SIG-M5 treated with dmso at 0.1 percent for 504 hours (cell line): Measurements from ENCODE around the gene TCP10L.
"Not testable (repeated sequence)": the region's sequence is repeated elsewhere in the genome, so short reads cannot be mapped to it uniquely, and the experiment has no call there.

Experiments used
- DNase-seq: peaks from one replicate; lab custom pipeline; 2025; ENCODE audit not compliant: unreplicated experiment; lab: John Stamatoyannopoulos, UW

Gene TCP10L

GRCh38 chr21:32585042-32585710 is at the start of gene TCP10L:
TSS of gene TCP10L (minus strand) at chr21:32585523. CDS start at chr21:32584304, 1,219 bp downstream.
- no peak for DNase-seq

DNA sequence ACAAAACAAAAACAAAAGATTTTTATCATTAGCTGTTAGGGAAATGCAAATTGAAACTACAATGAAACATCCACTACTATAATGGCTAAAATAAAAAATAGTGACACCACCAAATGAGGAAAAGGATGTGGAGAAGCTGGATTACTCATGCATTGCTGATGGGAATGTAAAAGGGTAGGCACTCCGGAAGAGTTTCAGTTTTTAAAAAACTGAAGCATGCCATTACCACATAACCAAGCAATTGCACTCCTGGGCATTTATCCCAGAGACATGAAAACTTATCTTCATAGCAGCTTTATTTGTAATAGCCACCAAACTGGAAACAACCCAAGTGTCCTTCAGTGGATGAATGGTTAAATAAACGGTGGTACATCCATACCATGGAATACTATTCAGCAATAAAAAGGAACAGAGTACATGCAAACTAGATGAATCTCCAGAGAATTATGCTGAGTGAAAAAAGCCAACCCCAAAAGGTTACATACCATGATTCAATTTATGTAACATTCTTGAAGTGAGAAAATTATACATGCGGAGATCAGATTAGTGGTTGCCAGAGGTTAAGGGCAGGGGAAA is 41.4 kb upstream of the TCP10L start:
- DNase-seq = no peak

- not testable (repeated sequence) for DNase-seq
These were observed 32.9 kb upstream of the TCP10L start for GRCh38 chr21:32618218-32618617.

DNA sequence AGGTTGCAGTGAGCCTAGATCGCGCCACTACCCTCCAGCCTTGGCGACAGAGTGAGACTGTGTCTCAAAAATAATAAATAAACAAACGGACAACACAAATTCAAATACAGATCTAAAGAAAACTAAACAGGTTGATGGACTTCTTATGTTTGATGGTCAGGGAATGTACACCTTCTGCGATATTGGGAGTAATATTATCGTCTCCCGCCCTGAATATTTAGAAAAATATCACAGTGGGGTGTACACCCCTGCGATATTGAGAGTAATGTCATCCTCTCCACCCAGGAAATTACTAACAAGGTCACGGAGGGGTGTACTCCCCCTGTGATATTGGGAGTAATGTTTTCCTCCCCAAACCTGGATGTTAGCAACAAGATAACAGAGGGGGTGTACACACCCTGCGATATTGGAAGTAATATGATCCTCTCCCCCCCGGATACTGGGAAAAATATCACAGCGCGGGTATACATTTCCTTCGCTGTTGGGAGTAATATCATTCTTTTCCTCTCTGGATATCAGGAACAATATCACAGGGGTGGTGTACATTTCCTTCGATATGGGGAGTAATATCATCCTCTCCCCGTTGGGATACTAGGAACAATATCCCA is 28.2 kb upstream of the TCP10L start:
- no peak for DNase-seq

DNA sequence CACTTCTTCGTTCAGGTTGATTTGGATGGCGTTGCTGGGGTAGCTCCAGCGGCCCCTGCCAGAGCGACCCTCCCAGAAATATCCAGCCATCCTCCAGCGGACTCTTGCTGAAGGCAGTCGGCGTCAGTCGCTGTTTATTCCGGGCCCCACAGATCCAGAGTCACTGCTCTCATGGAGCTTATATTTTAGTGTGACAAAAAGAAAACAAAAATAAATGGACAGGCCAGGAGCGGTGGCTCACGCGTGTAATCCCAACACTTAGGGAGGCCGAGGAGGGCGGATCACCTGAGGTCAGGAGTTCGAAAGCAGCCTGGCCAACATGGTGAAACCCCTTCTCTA is 27.6 kb upstream of the TCP10L start:
- no peak for DNase-seq

DNA sequence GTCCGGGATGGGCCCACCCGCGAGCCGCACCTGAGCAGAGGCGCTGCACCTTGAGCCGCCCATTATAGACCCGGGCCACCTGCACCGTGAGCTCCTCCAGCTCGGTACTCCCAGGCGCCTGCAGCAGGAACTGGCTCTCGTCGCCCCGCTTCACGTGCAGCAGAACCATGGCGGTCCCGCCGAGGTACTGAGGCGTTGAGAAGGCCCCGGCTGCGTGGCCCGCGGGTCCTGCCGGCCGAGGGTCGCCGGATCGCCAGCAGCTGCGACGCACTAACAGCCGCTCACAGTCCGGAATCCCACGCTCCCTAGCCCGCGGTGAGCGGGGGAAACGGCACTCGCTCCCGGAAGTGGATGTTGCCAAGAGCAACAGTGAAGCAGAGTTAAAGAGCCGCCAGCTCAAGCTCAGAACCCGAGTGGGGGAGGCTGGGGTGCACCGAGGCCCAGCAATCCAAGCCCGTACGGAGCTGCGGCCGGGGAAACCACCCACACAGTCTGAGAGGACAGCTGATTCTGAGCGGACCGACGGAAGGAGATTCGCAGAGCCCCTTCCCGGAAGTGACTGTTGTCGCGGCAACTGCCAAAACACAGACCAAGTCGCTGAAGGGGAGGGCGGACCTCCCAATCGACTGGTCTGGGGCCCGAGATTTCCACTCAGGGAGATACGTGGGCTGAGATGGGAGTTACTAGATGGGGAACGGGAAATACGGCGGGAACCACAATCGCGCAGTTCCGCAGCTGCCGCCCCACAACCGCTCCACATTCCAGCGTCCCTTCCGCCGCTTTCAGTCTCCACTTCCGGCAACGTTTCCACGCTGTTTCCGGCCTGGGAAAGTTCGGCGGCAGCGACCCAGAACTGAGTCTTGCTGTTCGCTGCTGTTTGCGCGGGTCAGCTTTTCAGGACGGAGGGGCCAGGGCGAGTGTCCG is 27.0 kb upstream of the TCP10L start, which contains the start of gene CFAP298:
TSS of gene CFAP298 (minus strand) at position 303 of the 924 bp plus-strand sequence. CDS start at position 169, 134 bp downstream.
- DNase-seq = peak; percentile 93

DNA sequence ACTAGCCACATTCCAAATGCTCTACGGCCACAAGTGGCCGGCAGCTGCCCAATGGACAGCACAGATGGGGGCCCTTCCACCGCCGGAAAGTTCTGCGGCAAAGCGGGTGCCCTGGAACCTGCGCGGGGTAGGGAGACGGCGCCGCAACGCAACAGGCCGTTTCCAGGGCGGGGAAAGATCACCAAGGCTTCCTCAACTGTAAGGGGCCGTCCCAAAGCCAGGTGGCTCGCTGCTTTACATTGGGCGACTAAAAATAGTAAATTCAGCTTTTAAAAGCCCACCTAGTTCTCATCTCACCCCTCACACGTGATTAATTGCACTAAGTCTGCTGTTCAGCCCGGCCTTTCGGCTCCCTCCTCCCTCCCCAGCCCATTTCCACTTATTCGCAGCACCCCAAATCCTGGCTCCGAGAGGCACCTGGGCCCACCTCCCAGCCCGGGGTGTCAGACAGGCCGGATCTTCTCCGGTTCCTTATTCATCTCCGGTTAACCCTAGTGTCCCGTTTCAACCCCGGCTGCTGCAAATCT is 26.2 kb upstream of the TCP10L start:
- peak; percentile 54 for DNase-seq

DNA sequence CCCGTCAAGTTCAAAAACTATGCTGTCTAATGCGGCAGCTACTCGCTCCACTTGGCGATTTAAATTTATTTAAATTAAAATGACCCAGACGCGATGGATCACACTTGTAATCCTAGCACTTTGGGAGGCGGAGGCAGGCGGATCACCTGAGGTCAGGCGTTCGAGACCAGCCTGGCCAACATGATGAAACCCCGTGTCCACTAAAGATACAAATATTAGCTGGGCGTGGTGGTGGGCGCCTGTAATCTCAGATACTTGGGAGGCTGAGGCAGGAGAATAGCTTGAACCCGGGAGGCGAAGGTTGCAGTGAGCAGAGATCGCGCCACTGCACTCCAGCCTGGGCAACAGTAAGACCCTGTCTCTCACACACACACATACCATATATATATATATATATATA is 25.6 kb upstream of the TCP10L start:
- DNase-seq = not testable (repeated sequence)

DNA sequence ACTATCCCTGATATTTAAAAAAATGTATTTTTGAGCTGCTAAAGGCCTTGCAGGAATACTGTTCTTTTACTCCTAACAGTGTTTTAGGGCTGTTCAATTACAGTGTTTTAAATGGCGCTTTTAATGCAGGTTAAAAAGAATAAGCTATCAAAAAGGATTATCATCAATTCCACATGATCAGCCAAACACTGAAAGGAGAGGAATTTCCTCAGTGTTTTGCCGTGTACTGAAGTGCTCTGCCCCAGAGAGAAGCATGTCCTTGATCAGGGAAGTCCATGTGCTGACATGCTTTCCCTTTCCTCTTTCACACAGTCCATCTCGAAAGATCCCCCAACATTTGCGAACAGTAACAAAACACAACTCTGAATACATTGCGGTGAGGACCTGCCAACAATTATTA is 23.5 kb upstream of the TCP10L start:
- no peak for DNase-seq

GRCh38 chr21:32605469-32605868 is 20.1 kb upstream of the TCP10L start:
- DNase-seq = no peak

DNA sequence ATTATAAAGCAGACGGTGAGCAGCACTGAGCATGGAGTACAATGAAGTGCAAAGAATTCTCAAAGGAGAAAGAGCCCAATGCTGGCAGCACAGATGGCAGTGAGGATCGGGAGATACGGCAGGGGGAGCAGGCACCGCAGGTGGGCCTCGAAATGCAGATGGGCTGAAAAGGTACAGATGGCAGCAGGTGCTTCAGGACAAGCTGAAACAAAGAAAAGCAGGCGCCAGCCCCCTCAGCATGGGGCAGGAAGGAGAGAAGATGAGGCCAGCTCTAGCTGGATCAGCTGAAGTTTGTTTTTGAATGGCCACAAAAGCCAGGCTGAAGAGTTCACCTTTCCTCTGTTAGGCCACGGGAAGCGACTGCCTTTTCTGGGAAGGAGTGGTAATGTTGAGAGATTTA is 19.1 kb upstream of the TCP10L start:
- DNase-seq = no peak

DNA sequence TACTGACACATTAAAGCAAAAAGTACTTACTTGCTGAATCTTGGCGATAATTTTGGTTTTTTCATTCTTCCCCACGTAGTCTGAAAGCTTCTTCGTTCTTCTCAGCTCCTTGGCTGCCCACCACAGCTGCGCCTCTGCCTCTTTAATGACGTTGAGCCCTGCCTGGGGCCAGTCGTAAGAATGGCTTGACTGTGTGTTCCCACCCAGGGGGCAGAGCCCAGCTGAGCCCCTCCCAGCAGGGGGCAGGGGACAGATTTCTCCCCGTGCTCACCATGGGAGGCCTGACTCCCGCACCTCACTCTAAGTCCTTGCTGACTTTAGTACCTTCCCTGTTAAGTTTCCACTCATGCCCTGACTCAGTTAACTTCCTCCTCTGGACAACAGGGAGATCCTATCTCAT is 17.8 kb upstream of the TCP10L start:
- no peak for DNase-seq

DNA sequence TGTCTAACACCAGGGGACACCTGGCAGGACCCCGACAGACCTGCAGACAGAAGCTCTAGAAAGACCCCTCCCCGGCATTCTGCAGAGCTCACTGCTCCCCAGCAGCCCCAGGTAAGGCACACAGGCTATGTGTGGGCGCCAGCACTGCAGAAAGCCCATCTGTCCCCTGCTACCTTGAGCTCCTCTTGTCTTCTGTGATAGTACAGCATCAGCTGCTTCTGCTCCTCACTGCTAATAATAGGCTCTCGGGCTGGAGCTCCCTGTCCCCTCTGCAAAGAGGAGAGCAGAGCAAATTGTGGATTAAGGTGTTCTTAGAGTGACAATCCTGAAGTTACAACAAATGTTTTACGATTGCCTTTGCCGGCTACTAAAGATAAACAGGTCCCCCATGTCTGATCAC is 16.8 kb upstream of the TCP10L start:
- DNase-seq = no peak

DNA sequence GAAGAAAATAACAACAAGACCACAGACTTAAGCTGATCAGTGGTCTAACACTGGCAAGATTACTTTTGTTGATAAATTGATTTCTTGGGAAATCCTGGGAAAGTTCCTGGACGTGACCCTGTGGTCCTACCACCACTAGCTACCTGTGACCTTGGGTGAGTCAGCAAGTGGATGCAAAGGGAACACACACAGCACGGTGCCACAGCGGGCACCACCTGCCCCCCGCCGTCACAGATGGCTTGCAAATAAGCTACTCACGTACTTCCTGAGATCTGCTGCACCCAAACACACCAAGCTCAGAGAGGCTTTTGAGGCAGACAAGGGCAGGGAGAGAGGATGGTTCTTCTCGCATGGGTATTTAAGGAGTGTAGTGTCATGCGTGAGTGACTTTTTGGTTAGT is 14.2 kb upstream of the TCP10L start:
- no peak for DNase-seq

GRCh38 chr21:32599091-32599490 is 13.8 kb upstream of the TCP10L start:
- DNase-seq = no peak

DNA sequence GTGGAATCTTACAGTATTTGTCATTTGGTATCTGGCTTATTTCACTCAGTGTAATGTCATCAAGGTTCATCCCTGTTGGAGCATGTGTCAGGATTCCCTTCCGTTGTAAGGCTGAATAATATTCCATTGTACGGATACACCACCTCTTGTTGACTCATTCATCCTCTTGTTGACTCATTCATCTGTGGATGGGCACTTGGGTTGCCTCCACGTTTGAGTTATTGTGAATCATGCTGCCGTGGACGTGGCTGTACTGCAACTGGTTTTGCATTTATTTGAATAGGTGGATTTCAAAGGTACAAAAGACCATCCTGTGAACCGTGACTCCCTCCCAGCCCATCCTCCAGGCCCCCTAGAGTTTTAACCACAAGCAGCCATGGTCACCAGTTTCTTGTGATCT is 11.9 kb upstream of the TCP10L start:
- no peak for DNase-seq

GRCh38 chr21:32595431-32595830 is 10.1 kb upstream of the TCP10L start:
- DNase-seq = no peak

- no peak for DNase-seq
These were observed 8.4 kb upstream of the TCP10L start for GRCh38 chr21:32593690-32594089.

DNA sequence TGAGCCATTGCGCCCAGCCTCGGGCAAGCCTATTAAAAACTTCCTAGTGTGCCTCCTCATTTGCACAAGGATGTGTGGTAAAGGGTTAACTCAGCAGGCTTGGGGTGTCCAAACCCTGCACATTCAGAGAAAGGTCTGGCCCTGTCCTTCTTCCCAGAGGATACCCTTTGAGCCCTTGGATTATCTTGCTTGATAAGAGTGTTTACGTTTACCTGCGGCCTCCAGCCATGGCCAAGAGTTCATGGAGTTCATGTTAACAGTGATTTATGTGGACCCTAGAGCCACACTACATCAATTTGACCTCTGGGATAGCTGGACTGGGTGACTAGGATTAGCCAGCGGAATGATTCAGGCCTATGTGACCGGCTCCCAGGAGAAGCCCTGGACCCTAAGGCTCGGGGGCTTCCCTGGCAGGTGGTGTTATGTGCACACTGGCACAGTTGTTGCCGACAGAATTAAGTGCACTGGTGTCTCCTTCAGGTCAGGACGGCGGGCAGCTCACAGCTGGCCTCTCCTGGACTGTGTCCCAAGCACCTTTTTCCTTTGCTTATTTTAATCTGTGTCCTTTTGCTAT is 7.7 kb upstream of the TCP10L start:
- no peak for DNase-seq

DNA sequence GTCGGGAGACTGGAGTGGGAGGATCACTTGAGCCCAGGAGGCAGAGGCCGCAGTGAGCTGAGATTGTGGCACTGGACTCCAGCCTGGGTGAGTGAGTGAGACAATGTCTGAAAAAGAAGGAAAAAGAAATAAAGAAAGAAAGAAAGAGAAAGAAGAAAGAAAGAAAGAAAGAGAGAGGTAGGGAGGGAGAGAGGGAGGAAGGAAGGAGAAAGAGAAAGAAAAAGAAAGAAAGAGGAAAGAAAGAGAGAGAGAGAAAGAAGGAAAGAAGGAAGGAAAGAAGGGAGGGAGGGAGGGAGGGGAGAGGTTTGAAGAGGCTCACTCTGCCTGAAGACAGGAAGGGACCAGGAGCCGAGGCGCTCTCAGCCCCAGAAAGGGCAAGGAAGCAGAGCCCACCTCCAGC is 4.8 kb upstream of the TCP10L start:
- DNase-seq = no peak

DNA sequence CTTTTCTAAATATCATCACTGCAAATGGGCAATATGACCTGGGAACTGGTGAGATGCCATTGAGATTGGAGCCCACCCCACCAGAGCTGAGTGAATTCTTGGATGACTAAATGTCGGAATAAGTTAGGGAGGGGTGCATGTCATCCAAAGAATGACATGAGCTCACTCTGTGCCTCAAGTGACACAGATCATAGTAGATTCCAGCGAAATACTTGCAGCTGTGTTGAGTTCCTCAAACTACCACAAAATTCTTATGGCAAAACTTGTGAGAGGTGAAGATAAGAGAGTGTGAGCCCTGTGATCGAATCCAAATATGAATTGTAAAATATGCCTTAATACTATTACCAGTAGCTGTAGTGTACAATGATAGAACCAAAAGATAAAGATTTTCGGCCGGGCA is 2.3 kb upstream of the TCP10L start:
- no peak for DNase-seq
